SW 1271 (cell line): ENCODE results near the gene ADAMTS18.

ENCODE experiments used
- DNase-seq, 2 experiments: peaks; one replicate each; lab custom pipeline; 2025; lab: John Stamatoyannopoulos, UW

Gene ADAMTS18

GRCh38 chr16:77327717-77328116 is 107.1 kb downstream of the ADAMTS18 start:
- no peak for DNase-seq

DNA sequence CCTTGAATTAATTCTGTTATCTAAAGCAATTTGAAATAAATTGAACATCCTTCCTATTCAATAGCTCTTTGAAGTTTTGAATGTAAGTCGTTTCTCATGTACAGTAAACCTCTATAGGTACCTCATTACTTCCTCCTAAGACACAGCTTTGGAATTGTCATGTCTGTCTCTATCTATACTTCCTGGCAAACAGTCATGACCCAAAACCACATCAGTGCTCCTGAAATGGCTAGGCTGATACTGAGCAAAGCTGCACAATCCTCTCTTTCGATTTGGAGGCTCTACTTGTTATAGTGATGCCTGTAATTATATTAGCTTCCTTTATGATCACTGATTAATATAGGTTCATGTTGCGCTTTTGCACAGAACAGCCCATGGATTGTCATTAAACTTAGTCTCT is 110.1 kb downstream of the ADAMTS18 start:
- DNase-seq, result no peak

GRCh38 chr16:77323695-77324094 is 111.1 kb downstream of the ADAMTS18 start:
- DNase-seq, result no peak

- DNase-seq, result no peak
Measured at GRCh38 chr16:77322757-77323156, 112.1 kb downstream of the ADAMTS18 start.

DNA sequence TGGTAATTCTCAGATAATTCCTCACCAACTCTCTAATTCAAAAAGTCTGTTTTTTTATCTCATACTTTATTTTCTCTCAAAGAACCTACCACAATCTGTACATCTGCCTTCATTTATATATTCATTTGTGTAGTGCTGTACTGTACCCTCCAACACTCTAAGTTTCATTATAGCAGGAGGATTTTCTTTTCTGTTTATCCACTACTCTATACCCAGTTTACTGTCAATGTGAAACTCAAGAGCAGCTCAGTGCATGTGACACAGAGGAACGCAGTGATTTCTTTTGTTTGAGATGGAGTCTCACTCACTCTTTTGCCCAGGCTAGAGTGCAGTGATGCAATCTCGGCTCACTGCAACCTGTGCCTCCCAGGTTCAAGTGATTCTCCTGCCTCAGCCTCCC is 117.8 kb downstream of the ADAMTS18 start:
- DNase-seq, result no peak

DNA sequence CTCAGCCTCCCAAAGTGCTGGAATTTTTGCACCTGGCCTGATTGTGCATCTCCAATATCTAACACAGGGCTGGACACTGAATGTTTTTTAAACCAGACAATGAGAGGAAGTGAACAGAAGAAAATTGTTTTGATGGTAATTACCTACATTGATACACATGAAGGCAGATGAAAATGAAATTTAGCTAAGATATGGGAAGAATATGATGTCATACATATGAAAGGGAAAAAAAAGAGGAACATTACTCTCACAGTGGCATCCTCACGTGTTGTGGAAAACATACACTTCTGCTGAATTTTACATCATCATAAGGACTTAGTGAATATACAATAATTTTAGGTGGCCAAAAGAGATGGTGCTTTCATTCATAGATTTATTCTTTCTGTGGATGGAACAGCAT is 124.0 kb downstream of the ADAMTS18 start:
- no peak for DNase-seq

- DNase-seq, result peak; percentile 67 to 74
Measured at GRCh38 chr16:77308163-77308561, 126.7 kb downstream of the ADAMTS18 start.

DNA sequence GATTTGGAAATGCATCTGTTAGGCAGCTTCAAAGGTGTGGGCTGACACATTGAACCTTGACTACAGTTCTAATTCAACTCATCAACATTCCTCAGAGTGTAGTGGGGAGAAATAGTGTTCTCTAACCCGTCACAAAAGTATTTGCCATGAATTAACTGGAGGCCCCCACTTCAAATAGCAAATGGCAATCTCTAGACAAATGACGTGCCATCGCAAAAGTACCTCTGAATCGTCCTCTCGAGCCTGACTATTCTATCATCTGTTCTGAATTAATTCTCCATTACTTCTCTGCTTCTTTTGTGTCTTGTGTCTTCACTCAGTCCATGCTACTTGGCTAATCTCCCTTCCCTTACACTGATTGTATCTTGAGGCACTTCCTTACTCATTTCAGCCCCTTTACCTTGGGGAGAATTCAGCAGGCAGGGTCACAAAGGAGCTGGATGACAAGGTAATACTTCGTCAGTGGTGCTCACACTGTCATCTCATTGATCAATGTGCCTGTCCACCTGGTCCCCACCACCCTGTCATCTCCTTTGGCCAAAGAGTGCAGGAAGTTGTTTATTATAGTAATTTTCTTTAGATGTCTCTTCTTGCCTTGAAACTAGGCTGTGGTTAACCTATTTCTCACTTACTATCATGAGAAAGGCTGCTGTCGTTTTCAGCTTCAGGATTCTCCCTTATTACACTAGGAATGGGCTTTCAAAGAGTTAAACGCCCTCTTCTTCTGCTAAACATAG is 127.2 kb downstream of the ADAMTS18 start:
- no peak for DNase-seq

GRCh38 chr16:77306075-77306474 is 128.8 kb downstream of the ADAMTS18 start:
- DNase-seq, result no peak

- no peak for DNase-seq
Measured at GRCh38 chr16:77304877-77305276, 130.0 kb downstream of the ADAMTS18 start.

GRCh38 chr16:77304134-77304533 is 130.7 kb downstream of the ADAMTS18 start:
- DNase-seq, result no peak

DNA sequence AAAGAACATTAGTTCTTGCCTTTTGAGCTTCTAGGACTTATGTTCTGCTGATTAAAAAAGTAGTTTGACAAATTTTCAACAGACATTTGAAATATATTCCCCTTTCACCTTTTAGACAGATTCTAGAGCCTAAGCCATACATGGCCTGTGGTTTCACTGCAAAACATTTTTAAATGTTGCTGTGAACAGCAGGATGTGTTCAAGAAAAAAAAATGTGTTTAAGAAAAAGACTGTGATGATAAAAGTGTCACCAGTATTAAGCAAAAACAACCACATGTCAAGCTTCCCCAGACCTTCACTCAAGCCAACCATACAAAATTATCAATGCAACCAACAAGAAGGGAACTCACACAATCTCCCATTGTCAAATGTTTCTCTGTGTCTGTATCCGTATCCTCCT is 132.2 kb downstream of the ADAMTS18 start:
- DNase-seq, result no peak

- no peak for DNase-seq
Measured at GRCh38 chr16:77302249-77302648, 132.6 kb downstream of the ADAMTS18 start.

- peak in 1 of 2 experiments; percentile 18 for DNase-seq
Measured at GRCh38 chr16:77300256-77300655, 134.6 kb downstream of the ADAMTS18 start.

DNA sequence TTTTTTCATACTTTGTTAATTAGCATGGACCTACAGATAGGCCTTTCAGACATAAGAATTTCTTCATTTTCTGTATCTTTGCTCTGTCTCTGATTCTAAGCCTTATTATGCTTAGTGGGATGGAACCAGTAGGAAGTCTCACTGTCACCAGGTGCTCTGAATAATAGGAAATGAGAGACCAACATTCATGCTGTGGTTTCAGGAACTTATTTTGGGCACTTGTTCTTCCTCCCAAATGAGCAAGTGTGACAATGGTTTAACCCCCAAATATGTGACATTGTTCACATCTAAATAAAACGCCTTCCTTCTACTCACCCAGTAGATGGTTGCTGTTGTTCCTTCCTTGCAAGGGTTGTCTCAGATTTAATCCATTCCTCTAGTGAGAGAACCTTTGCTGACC is 135.4 kb downstream of the ADAMTS18 start:
- DNase-seq, result peak in 1 of 2 experiments; percentile 39

GRCh38 chr16:77298418-77299360 is 136.1 kb downstream of the ADAMTS18 start:
- DNase-seq, result peak; percentile 89 to 97

- DNase-seq, result peak; percentile 35 to 72
Measured at GRCh38 chr16:77297996-77298395, 136.8 kb downstream of the ADAMTS18 start.

GRCh38 chr16:77295896-77296295 is 138.9 kb downstream of the ADAMTS18 start:
- DNase-seq, result no peak

DNA sequence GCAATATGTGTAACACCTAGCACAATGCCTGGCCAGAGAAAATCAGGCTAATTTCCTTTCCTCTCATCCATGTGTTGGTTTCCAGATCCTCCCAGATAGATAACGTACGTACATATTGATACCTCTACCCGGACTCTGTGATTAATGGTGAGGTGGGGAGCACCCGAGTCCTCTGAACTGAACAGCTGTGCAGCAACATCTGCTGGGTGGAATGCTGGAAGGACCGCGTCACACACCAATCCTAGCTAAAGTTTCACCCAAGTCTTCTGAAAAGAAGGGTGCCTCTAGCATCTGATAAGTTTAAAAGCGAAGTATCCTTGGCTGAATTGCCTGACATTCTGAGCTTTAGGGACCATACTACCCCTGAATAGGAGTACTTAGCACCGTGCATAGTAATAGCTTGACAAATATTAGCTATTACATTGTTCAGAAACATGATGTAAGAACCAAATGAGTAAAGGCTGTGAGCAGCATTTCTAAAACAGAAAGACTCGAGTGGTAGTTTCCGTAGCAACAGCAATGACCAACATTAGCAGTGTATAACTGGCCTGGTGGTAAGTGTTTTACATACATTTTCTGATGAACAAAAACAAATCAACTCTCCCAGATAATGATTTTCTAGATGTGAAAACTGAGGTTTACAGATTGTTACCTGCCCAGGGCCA is 144.3 kb downstream of the ADAMTS18 start:
- no peak for DNase-seq

DNA sequence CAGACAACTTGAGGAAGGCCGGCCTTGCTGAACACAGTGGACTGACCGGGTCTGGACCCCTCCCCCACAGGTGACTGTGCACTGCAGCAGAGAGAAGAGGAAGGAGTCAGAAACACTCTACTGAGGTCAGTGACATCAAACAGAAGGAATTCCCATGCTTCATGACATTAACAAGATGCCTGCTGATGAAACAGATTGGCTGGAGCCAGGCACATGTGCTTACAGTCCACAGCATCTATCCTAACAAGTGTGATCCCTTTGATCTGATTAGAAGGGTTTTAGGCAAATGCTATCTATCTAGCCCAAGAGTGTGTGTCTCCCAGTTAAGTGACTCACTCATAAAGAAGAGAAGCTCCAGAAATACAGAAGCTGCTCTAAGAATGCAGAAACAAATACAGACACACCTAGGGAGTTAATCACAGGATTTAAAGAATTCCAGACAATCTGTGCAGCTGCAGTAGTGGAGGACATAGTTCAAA is 145.5 kb downstream of the ADAMTS18 start:
- peak; percentile 53 to 72 for DNase-seq

DNA sequence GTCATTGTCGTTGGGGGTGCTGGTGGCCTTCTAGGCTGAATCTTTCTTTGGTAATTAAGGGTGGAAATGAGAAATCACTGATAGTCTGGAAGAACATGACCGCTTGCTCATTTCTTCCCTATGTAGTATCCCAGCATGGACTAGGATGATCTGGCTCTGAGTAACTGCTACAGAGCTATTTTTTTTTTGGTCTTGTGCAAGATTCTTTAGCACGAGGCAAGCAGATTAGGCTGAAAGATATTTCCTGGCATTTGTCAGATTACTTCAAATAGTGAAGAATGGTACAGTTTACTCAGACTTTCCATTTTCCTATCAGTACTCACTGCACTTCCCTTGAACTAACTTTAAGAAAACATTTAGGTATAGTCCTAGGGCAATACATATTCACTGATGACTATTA is 146.6 kb downstream of the ADAMTS18 start:
- DNase-seq, result peak; percentile 60 to 63

GRCh38 chr16:77285676-77286075 is 149.2 kb downstream of the ADAMTS18 start:
- DNase-seq, result no peak
